HG02642 (cell line): ENCODE measurements around the gene LDHAL6B.
"Not testable (repeated sequence)": the region's sequence is repeated elsewhere in the genome, so short reads cannot be mapped to it uniquely, and the experiment has no call there.

ENCODE experiments used
- ATAC-seq: cut with Tn5 transposase; IDR thresholded peaks from one replicate; pipeline ENCODE4 v1.9.1; 2021; ENCODE audit warnings: mild to moderate bottlenecking; ENCODE audit not compliant: unreplicated experiment, poor library complexity

Gene LDHAL6B

GRCh38 chr15:59206623-59207183 is at the start of gene LDHAL6B:
TSS of gene LDHAL6B (plus strand) at chr15:59206843. CDS start at chr15:59206941, 98 bp downstream.
- ATAC-seq, result no peak

- no peak for ATAC-seq
Measured at GRCh38 chr15:59157396-59157795, 49.2 kb upstream of the LDHAL6B start.

- ATAC-seq, result no peak
Measured at GRCh38 chr15:59157840-59158700, 48.6 kb upstream of the LDHAL6B start.

- no peak for ATAC-seq
Measured at GRCh38 chr15:59158701-59159034, 48.0 kb upstream of the LDHAL6B start.

GRCh38 chr15:59159210-59159609 is 47.4 kb upstream of the LDHAL6B start:
- no peak for ATAC-seq

GRCh38 chr15:59160880-59161593 is 45.6 kb upstream of the LDHAL6B start:
- ATAC-seq, result no peak

- ATAC-seq, result not testable (repeated sequence)
Measured at GRCh38 chr15:59162080-59162479, 44.6 kb upstream of the LDHAL6B start.

GRCh38 chr15:59165726-59166125 is 40.9 kb upstream of the LDHAL6B start:
- no peak for ATAC-seq

- no peak for ATAC-seq
Measured at GRCh38 chr15:59166166-59166565, 40.5 kb upstream of the LDHAL6B start.

GRCh38 chr15:59166601-59167265 is 39.9 kb upstream of the LDHAL6B start:
- no peak for ATAC-seq

GRCh38 chr15:59168536-59168935 is 38.1 kb upstream of the LDHAL6B start:
- no peak for ATAC-seq

GRCh38 chr15:59169251-59169708 is 37.4 kb upstream of the LDHAL6B start:
- no peak for ATAC-seq

GRCh38 chr15:59170295-59171066 is 36.2 kb upstream of the LDHAL6B start:
- no peak for ATAC-seq

- ATAC-seq, result no peak
Measured at GRCh38 chr15:59171067-59171397, 35.6 kb upstream of the LDHAL6B start.

- no peak for ATAC-seq
Measured at GRCh38 chr15:59172289-59172901, 34.2 kb upstream of the LDHAL6B start.

- ATAC-seq, result no peak
Measured at GRCh38 chr15:59173194-59173593, 33.4 kb upstream of the LDHAL6B start.

GRCh38 chr15:59174151-59174834 is 32.4 kb upstream of the LDHAL6B start:
- no peak for ATAC-seq

GRCh38 chr15:59174835-59175831 is 31.5 kb upstream of the LDHAL6B start:
- peak; percentile 58 for ATAC-seq
